ENCODE results near the gene PHYHIPL. TPM values are rescaled to one million over a fixed set of nuclear protein-coding genes. Genes with fewer than 3 reads are reported as not detected.

The PHYHIPL gene
- total RNA-seq (not detected), polyA plus RNA-seq (under 1 TPM; 0.03 to 0.08 TPM)
- long read RNA-seq, donor 1 = 0 reads
- long read RNA-seq, donor 2 = 0 reads
- long read RNA-seq, donor 3 = 0 reads

DNA sequence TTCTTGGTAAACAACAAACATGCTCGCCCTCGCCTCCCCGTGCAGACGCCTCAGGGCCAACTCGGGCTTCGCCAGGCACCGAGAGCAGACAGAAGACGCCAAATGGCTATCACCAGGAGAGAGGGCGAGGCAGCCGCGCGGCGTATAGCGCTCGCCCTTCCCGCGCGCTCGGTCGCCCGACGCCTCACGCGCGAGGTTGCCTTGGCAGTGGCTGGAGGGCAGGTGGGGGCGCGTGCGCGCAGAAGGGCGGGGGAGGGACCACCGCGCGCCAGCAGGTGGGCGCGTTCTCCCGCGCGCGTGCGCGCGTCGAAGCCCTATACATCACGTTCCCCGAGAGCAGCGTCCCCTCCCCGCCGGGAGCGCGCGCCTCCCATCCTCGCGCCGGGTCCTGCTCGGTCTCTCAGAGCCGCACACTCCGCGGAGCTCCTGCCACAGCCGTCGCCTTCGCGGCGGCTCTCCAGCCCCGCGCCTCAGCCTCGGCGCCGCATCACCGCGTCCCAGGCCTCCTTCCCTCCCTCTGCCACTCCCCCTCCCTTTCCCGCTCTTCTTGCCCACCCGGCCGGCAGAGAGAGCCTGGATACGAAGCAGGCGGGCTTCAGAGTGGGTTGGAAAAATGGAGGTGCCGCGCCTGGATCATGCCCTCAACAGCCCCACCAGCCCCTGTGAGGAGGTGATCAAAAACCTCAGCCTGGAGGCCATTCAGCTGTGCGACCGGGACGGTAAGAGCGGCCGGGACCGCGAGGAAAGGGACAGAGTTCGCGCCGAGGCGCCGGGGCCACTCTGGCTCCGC is at the start of gene PHYHIPL:
TSS of gene PHYHIPL (plus strand) at position 403 of the 790 bp plus-strand sequence. CDS start at position 614, 211 bp downstream.
- ATAC-seq (peak in 2 of 4 donors; percentile 33 to 46), DNase-seq (peak in 3 of 5 donors; percentile 4 to 58 (median 19))
- H3K36me3 ChIP-seq = no peaks in the 10 kb centered on the region
- TF ChIP-seq, protein P1, sequence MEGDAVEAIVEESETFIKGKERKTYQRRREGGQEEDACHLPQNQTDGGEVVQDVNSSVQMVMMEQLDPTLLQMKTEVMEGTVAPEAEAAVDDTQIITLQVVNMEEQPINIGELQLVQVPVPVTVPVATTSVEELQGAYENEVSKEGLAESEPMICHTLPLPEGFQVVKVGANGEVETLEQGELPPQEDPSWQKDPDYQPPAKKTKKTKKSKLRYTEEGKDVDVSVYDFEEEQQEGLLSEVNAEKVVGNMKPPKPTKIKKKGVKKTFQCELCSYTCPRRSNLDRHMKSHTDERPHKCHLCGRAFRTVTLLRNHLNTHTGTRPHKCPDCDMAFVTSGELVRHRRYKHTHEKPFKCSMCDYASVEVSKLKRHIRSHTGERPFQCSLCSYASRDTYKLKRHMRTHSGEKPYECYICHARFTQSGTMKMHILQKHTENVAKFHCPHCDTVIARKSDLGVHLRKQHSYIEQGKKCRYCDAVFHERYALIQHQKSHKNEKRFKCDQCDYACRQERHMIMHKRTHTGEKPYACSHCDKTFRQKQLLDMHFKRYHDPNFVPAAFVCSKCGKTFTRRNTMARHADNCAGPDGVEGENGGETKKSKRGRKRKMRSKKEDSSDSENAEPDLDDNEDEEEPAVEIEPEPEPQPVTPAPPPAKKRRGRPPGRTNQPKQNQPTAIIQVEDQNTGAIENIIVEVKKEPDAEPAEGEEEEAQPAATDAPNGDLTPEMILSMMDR (IDR thresholded peaks at IDR 0.05) = no peak
- TF ChIP-seq POLR2A (IDR thresholded peaks at IDR 0.05) = no peak
- intact Hi-C loops (cut with DNase I) = no loop called here
- H3K4me1 ChIP-seq = peaks cover 0 to 16% (median 5%) of the 10 kb centered on the region in 12 donors
- peaks cover 7 to 49% (median 21%) of the 10 kb centered on the region in 9 donors for H3K27me3 ChIP-seq
- peak within 1 kb of the TSS; percentile 9 to 46 (median 32) for H3K4me3 ChIP-seq
- WGBS, 4 donors = 1% methylated on average over 50 to 89 of the region's 90 CpGs
- no peak within 1 kb of the TSS for H3K27ac ChIP-seq
- H3K9me3 ChIP-seq = no peaks in the 10 kb centered on the region

DNA sequence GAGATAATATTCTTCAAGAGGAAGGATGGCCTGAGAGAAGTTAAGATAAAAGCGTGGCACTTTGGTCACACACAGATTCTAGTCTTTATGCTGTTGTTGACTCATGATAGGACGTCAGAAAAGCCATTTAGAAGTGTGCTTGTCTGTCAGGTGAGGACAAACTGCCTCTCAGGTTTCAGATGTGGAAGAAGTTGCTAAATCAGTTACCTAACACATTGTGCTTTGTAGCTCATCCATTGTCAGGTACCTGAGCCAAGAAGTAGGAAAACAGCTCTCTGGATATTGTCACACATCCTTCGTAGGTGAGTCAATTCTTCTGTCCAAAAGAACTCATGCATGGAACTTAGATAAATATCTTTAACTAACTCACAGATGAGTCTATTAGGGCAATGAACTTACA is 49.5 kb upstream of the PHYHIPL start:
- DNase-seq = no peak
- intact Hi-C loops (cut with DNase I) = no loop called here
- H3K4me1 ChIP-seq = peaks cover 0 to 14% (median 0%) of the 10 kb centered on the region in 12 donors
- no peaks in the 10 kb centered on the region for H3K9me3 ChIP-seq
- 63 to 80% (median 78%) methylated on average over 3 of the region's 3 CpGs for WGBS, 4 donors
- no peak overlapping the region for H3K4me3 ChIP-seq
- H3K27me3 ChIP-seq = no peaks in the 10 kb centered on the region
- H3K36me3 ChIP-seq = no peaks in the 10 kb centered on the region
- ATAC-seq = no peak
- TF ChIP-seq POLR2A (IDR thresholded peaks at IDR 0.05) = no peak
- TF ChIP-seq, protein P1 (IDR thresholded peaks at IDR 0.05) = no peak
- H3K27ac ChIP-seq = no peak overlapping the region

DNA sequence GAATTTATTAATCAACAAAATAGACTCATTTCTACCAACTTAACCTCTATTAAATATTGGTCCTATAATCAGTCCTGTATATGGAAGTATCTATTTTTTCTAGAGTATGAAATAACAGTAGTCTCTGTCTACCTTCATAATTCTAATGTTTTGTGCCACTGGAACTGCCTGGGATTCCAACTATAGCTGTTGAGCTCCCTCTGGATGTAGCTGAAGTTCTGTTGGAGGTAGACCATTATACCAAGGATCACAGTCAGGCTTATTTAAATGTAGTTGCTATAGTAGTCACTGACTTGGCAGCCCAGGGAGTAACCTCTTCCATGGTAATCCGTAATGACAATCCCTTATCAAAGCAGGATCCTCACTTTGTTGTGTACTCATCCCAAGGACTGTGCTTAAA is 48.5 kb upstream of the PHYHIPL start:
- Histone ChIP-seq H3K4me3 (no peak overlapping the region), H3K4me1 (peaks cover 0 to 14% (median 0%) of the 10 kb centered on the region in 12 donors), H3K27me3 (no peaks in the 10 kb centered on the region), H3K36me3 (no peaks in the 10 kb centered on the region), H3K9me3 (no peaks in the 10 kb centered on the region), H3K27ac (no peak overlapping the region)
- TF ChIP-seq POLR2A (IDR thresholded peaks at IDR 0.05) = no peak
- TF ChIP-seq, protein P1 (IDR thresholded peaks at IDR 0.05) = no peak
- intact Hi-C loops (cut with DNase I) = no loop called here
- DNase-seq = no peak
- no peak for ATAC-seq
- WGBS, 4 donors = 75 to 91% (median 76%) methylated on average over 1 of the region's 1 CpG

DNA sequence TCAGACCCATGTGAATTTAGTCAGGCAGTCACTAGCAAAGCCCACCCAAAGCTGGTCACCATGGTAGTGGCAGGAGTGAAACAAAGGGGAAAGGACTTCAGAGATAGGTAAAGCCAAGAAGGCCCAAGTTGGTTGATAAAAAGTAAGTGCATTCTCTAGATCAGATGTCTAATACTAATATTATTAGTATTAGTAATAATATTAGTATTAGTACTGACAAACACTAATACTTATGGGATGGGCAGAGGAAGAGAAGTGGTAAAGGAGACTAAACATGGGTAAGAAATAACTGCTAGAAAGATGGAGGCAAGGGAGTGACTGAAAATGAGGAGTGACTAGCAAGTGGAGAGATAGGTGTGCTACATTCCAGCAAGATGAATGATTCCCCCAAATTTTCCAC is 46.6 kb upstream of the PHYHIPL start:
- H3K9me3 ChIP-seq = no peaks in the 10 kb centered on the region

More for the DNA sequence above, 46.6 kb upstream of the PHYHIPL start:
- Histone ChIP-seq H3K4me3 (no peak overlapping the region), H3K4me1 (peaks cover 0 to 28% (median 0%) of the 10 kb centered on the region in 12 donors), H3K27me3 (no peaks in the 10 kb centered on the region), H3K36me3 (no peaks in the 10 kb centered on the region), H3K27ac (no peak overlapping the region)
- DNase-seq (no peak), ATAC-seq (no peak)
- TF ChIP-seq, protein P1 (IDR thresholded peaks at IDR 0.05) = no peak
- no peak for TF ChIP-seq POLR2A (IDR thresholded peaks at IDR 0.05)
- intact Hi-C loops (cut with DNase I) = no loop called here

Data from heart left ventricle (tissue), 16 donors.